ENCODE results near the gene FAM13C.
"Not testable (repeated sequence)": the region's sequence is repeated elsewhere in the genome, so short reads cannot be mapped to it uniquely, and the experiment has no call there.

The FAM13C gene

GRCh38 chr10:59279991-59280505, 82.3 kb downstream of the FAM13C start:
- DNase-seq (ENCODE audit: low read depth in 4 of 4, low spot score in 1 of 4): no peak

GRCh38 chr10:59279476-59279875, 82.9 kb downstream of the FAM13C start:
- DNase-seq (ENCODE audit: low read depth in 4 of 4, low spot score in 1 of 4): no peak

DNA sequence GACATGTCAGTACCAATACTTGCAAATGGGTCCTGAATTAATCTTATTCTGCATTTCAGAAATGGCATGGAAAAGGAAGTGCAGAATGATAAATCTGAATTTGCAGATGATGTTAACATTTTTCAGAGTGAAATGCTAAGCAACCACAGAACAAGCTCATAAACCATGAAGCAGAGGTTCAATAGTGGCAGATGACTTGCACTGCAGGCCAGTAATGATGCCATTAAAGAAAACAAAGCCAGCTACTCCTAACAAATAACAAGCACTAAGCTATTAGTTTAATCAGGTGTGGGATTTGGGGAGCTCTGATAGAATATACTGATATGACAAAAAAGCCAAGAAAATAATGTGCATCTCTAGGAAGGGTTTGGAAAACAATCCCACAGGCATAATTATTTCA, 85.4 kb downstream of the FAM13C start:
- no peak for DNase-seq (ENCODE audit: low read depth in 4 of 4, low spot score in 1 of 4)

DNA sequence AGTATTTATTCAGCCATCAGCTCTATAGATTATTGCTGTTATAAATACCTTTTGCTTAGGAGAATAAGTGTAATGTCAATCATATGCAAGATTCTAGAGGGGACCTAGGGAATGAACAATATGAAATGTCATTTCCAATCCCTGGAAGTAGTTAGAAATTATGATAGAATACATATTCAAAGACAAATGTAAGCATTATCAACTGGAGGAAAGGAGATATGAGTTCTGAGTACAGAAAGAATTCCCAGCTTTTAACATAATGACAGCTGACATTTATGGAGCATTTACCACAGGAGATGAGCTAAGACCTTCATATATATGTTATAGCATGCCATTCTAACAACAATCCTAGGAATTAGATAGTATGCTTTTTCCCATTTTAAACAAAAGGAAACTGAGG, 86.2 kb downstream of the FAM13C start:
- DNase-seq (ENCODE audit: low read depth in 4 of 4, low spot score in 1 of 4): no peak

DNA sequence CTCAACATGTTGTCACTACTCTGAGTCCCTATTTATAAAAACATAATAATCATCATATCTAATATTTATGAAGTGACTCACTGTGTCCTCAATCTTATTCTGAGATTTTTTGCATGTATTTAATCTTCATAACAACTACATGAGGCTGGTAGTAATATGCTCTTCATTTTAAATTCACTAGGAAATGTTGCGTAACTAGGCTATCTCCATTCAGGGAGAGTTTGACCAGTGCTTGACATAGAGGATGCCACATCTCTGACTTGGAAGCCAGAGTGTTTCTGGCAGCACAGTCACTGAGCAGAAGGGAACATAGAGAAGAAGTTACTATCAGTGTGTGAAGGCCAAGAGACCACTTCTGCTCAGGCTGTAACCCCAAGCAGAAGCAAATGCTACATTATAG, 88.9 kb downstream of the FAM13C start:
- no peak for DNase-seq (ENCODE audit: low read depth in 4 of 4, low spot score in 1 of 4)

GRCh38 chr10:59272061-59272460, 90.3 kb downstream of the FAM13C start:
- no peak for DNase-seq (ENCODE audit: low read depth in 4 of 4, low spot score in 1 of 4)

GRCh38 chr10:59271160-59271559, 91.2 kb downstream of the FAM13C start:
- DNase-seq (ENCODE audit: low read depth in 4 of 4, low spot score in 1 of 4): no peak

DNA sequence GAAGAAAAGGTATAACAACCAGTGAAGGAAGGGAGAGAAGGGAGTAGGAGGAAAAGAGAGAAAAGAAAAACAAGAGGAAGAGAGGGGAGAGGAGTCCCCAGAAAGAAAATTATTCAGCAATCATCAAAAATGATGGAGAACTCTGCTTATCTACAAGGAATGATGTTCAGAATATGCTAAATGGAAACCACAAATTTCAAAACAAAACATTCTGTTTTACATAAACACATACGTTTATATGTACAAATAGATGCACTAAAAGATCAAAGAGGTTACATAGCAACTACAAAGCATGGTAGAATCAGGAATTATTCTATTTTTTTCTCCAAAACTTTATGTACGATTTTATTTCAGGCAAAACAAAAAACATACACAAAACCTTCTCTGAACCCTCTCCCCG, 91.9 kb downstream of the FAM13C start:
- DNase-seq (ENCODE audit: low read depth in 4 of 4, low spot score in 1 of 4): no peak

DNA sequence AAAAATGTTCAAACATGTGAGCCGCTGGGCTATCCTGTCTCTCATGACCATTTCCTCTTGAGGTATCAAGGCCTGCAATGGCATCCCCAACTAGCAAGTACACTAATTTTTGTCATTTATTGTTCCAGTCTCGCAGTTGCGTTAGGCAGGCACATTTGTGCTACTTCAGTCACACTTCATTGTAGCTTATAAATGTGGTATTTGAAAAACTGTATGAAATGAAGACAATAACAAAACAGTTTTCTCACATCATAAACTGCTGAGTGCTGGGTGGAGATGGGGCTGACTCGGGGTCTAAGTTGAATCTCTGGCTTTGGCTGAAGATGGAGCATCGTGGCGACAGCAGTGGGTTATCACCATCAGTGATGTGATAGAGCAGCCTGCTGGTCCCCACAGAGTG, 92.7 kb downstream of the FAM13C start:
- DNase-seq (ENCODE audit: low read depth in 4 of 4, low spot score in 1 of 4): no peak

GRCh38 chr10:59268460-59268859, 93.9 kb downstream of the FAM13C start:
- DNase-seq (ENCODE audit: low read depth in 4 of 4, low spot score in 1 of 4): no peak

DNA sequence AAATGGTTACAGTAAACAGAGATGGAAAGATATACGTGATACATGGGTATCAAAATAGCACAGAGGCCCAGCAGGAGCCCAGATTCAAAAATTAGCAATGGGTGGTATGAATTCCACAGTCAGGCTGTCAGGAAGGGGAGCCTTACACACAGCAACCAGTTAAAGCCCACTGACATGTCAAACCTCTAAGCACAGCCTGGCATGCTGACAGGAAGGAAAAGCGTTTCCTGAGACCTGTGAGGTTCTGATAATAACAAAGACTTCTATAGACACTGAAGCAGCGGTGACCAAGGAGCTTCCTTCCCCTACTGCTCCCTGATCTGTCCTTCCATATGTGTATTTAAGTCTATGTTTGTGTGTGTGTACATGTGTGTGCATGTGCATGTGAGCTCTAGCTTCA, 96.0 kb downstream of the FAM13C start:
- DNase-seq (ENCODE audit: low read depth in 4 of 4, low spot score in 1 of 4): no peak

DNA sequence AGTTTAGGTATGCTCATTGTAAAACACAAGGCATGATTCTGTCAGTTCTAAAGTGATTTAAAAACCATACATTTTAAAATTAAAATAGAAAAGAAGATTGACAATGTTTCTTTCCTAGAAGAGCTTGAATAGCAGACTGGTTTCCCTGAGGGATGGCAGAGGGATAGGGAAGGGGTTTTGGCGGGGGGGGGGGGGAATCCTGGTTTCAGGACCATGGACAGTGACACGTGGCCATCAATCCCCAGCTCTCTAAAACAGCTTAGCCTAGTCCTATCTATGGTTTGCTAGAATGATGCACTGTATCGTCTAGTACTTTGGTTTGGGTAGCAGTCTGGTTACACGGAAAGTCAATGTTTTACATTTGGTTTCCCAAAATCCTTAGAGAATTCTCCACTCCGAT, 97.2 kb downstream of the FAM13C start:
- DNase-seq (ENCODE audit: low read depth in 4 of 4, low spot score in 1 of 4): no peak

GRCh38 chr10:59258890-59259289, 103.5 kb downstream of the FAM13C start:
- no peak for DNase-seq (ENCODE audit: low read depth in 4 of 4, low spot score in 1 of 4)

DNA sequence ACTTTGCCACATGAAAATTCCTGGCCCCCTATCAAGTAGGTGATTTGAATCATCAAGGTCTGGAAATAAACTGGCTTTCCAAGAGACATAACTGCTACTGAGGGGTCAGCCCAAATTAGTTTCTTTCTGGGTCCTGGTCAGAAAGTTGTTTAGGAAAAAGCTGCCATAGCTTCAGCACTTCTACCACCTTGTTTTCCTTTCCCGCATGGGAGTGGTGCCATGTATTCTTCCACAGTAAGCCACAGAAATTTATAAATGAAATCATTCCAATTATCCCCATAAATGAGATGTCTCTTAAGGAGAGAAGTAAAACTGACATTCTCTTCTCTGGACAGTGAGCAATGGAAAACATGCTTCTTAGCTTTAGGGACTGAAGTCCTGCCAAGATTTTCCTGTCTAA, 105.1 kb downstream of the FAM13C start:
- DNase-seq (ENCODE audit: low read depth in 4 of 4, low spot score in 1 of 4): no peak

DNA sequence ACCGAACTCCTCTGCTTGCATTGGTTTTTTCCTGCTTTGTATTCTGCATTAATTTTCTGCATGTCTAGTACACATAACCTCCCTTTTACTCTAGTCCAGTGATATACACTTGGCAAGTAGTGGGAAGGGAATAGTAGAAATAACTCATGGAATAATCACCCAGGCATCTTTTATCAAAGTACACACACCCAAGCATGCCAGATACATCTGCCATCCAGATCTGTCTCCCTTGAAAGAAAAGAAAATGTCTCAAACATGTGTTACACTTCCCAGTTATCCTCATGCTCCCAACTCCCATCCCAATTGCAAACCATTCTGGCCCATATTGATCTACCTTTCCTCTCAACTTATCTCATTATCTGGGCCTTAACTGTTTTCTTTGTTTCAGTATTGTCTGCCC, 106.9 kb downstream of the FAM13C start:
- DNase-seq (ENCODE audit: low read depth in 4 of 4, low spot score in 1 of 4): no peak

- no peak for DNase-seq (ENCODE audit: low read depth in 4 of 4, low spot score in 1 of 4)
Measured at GRCh38 chr10:59252491-59252890, 109.9 kb downstream of the FAM13C start.

GRCh38 chr10:59245686-59246085, 116.7 kb downstream of the FAM13C start:
- DNase-seq (ENCODE audit: low read depth in 4 of 4, low spot score in 1 of 4): no peak

DNA sequence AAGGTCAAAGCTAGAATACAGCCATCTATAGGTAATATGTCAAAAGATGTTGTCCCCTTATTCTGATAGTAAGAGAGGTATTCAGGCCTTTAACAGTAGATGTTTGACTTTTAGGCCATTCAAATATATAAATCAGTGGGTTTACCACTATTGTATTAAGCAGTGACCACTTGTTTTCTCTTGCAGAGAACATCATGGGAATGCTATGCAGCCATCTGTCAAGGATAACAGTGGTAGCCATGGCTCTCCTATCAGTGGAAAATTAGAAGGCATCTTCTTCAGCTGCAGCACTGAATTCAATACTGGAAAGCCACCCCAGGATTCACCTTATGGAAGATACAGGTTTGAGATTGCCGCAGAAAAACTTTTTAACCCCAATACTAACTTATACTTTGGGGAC, 117.5 kb downstream of the FAM13C start:
- no peak for DNase-seq (ENCODE audit: low read depth in 4 of 4, low spot score in 1 of 4)

DNA sequence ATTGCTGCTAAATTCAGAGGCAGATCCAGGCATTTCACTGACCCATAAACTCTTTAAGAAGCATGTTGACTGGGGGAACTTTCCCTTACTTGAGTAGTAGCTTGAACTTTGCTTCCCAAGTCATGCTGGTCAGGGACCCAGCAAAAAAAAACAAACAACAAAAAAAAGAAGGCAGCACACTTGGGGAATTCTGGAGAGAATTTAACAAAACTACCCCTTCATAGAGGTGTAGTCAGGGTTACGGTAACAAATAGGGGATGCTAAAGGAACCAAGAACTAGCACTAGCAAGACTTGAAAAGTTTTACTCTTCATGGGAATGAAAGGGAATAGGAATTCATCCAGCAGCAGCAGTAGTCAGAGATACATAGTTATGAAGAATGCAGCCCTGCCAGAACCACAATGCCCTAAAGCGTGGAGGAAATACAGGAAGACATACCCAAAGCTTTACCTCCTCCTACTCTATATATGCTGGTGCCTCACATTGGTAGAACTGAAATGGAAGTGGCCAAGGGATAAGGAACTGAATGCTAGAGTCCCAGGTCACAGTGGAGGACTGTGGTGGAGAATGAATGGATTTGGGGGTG, 118.6 kb downstream of the FAM13C start:
- DNase-seq (ENCODE audit: low read depth in 4 of 4, low spot score in 1 of 4): no peak

GRCh38 chr10:59242991-59243390, 119.4 kb downstream of the FAM13C start:
- DNase-seq (ENCODE audit: low read depth in 4 of 4, low spot score in 1 of 4): no peak

GRCh38 chr10:59242057-59242456, 120.3 kb downstream of the FAM13C start:
- DNase-seq (ENCODE audit: low read depth in 4 of 4, low spot score in 1 of 4): no peak

- no peak for DNase-seq (ENCODE audit: low read depth in 4 of 4, low spot score in 1 of 4)
Measured at GRCh38 chr10:59240582-59241183, 121.7 kb downstream of the FAM13C start.

GRCh38 chr10:59239108-59239507, 123.2 kb downstream of the FAM13C start:
- not testable (repeated sequence) for DNase-seq (ENCODE audit: low read depth in 4 of 4, low spot score in 1 of 4)
